HFFc6 (cell line): ENCODE results near the gene USP10. TPM values are rescaled to one million over a fixed set of nuclear protein-coding genes. Genes with fewer than 3 reads are reported as not detected.

Experiments
- DNase-seq: peaks from one replicate; pipeline ENCODE4 v3.0.0-alpha.2; 2018
- H3K27ac Mint-ChIP-seq: 2 replicates; pipeline ENCODE4 v1.8.0; 2020; ENCODE audit warnings: mild to moderate bottlenecking, mixed read lengths
- H3K27me3 Mint-ChIP-seq: 2 replicates; pipeline ENCODE4 v1.8.0; 2021; ENCODE audit warnings: mild to moderate bottlenecking, moderate library complexity, mixed read lengths; ENCODE audit not compliant: insufficient read depth
- H3K36me3 Mint-ChIP-seq: 2 replicates; pipeline ENCODE4 v1.8.0; 2021; ENCODE audit warnings: low read depth, mixed read lengths
- H3K4me1 Mint-ChIP-seq: 2 replicates; pipeline ENCODE4 v1.8.0; 2020; ENCODE audit warnings: low read depth, mixed read lengths
- H3K4me3 Mint-ChIP-seq: 2 replicates; pipeline ENCODE4 v1.8.0; 2020; ENCODE audit warnings: mild to moderate bottlenecking, moderate library complexity, mixed read lengths
- H3K9me3 Mint-ChIP-seq: 2 replicates; pipeline ENCODE4 v1.8.0; 2020; ENCODE audit warnings: mild to moderate bottlenecking, mixed read lengths
- CTCF ChIP-seq: fragments of 200-600 bp; sonication (generic); IDR thresholded peaks from 2 replicates; pipeline ENCODE4 v1.5.0; 2021; ENCODE audit warnings: antibody characterized with exemption, mild to moderate bottlenecking
- total RNA-seq, 6 experiments: library from RNA; stranded (reverse); fragmentation: NEBNext Ultra II Directional; extraction: Animal tissue kit (Norgen Biotek cat#: 25700); gene quantifications; 2 replicates in 1 of 6; 3 replicates in 5 of 6; pipeline ENCODE4 v1.2.3, GENCODE V29; 2021

Gene USP10
- total RNA-seq, 6 experiments from 2014 or later: 83.2 to 106 (median 92.3) TPM

- H3K9me3 Mint-ChIP-seq: no peaks in the 10 kb centered on the region
- H3K27ac Mint-ChIP-seq: no peak overlapping the region
- peaks cover under 1% of the 10 kb centered on the region; the same call in 1 of the 2 replicates for H3K4me1 Mint-ChIP-seq
- H3K4me3 Mint-ChIP-seq: no peak overlapping the region
- peaks cover 4% of the 10 kb centered on the region for H3K27me3 Mint-ChIP-seq
- DNase-seq: no peak
- TF ChIP-seq CTCF: no peak
- peaks cover 18% of the 10 kb centered on the region for H3K36me3 Mint-ChIP-seq
Observed at GRCh38 chr16:84656649-84657048, 43.2 kb upstream of the USP10 start.

DNA sequence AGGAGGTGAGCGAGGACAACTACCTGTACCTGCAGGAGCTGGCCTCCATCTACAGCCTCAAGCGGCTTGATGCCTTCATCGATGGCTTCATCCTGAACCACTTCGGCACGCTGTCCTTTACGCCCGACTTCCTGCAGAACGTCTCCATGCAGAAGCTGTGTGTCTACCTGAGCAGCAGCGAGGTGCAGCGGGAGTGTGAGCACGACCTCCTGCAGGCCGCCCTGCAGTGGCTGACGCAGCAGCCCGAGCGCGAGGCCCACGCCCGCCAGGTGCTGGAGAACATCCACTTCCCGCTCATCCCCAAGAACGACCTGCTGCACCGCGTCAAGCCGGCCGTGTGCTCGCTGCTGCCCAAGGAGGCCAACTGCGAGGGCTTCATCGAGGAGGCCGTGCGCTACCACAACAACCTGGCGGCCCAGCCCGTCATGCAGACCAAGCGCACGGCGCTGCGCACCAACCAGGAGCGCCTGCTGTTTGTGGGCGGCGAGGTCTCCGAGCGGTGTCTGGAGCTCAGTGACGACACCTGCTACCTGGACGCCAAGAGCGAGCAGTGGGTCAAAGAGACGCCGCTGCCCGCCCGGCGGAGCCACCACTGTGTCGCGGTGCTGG is 42.5 kb upstream of the USP10 start:
- Mint-ChIP-seq H3K4me1 (no peaks in the 10 kb centered on the region), H3K4me3 (no peak overlapping the region), H3K27me3 (peaks cover 4% of the 10 kb centered on the region), H3K27ac (no peak overlapping the region), H3K36me3 (peaks cover 18% of the 10 kb centered on the region), H3K9me3 (no peaks in the 10 kb centered on the region)
- no peak for TF ChIP-seq CTCF
- no peak for DNase-seq

DNA sequence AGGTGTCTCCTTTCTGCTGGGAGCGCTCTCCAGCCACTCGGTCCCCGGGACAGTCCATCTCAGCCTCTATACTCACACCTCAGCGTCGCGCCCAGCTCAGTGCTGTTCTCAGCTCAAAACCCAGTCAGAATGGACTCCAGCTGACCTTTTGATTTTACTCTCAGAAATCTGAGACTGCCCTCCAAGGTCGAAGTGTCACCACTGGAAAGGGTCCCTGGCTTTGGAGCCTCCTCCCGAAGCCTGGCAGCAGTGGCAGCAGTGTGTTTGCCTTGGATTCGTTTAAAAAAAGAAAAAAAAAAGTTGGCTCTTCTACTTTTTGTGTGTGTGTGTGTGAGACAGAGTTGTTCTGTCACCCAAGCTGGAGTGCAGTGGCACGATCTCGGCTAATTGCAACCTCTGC is 41.1 kb upstream of the USP10 start:
- Mint-ChIP-seq H3K27ac (no peak overlapping the region), H3K4me1 (no peaks in the 10 kb centered on the region), H3K4me3 (no peak overlapping the region), H3K27me3 (peaks cover 4% of the 10 kb centered on the region), H3K36me3 (peaks cover 28% of the 10 kb centered on the region), H3K9me3 (no peaks in the 10 kb centered on the region)
- TF ChIP-seq CTCF: no peak
- no peak for DNase-seq

DNA sequence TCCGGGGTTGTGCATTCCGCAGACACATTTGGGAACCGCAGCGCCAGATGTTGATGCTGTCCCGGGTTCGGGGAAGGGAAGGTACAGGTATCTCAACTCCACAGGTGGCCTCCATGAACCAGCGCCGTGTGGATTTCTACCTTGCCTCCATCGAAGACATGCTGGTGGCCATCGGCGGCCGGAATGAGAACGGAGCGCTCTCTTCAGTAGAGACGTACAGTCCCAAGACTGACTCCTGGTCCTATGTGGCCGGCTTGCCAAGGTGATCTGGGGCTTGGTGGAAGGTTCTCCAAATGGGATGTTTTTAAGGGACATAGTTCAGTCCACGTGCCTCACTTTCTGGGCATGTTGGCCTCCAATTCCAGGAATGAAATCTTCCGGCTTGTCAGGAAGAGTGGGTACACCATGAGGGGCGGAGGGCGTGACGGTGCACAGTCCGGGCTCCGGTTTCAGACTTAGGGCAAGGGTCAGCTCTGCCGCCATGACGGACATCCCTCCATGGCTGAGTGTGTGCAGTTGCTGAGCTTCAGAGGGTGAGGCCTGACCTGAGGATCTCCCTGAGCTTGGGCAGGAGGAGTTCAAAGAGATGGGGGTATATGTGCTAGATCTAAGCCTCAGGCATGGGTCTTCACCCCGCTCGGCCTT is 40.0 kb upstream of the USP10 start:
- peaks cover 33% of the 10 kb centered on the region for H3K36me3 Mint-ChIP-seq
- no peak overlapping the region for H3K27ac Mint-ChIP-seq

GRCh38 chr16:84660973-84661372 is 38.8 kb upstream of the USP10 start:
- no peak overlapping the region for H3K4me3 Mint-ChIP-seq
- DNase-seq: no peak
- no peaks in the 10 kb centered on the region for H3K9me3 Mint-ChIP-seq
- TF ChIP-seq CTCF: no peak
- H3K4me1 Mint-ChIP-seq: no peaks in the 10 kb centered on the region
- peaks cover 27% of the 10 kb centered on the region for H3K36me3 Mint-ChIP-seq
- no peak overlapping the region for H3K27ac Mint-ChIP-seq
- peaks cover 2% of the 10 kb centered on the region for H3K27me3 Mint-ChIP-seq

More for the DNA sequence above, 40.0 kb upstream of the USP10 start:
- H3K4me1 Mint-ChIP-seq: no peaks in the 10 kb centered on the region
- DNase-seq: no peak
- peaks cover 2% of the 10 kb centered on the region for H3K27me3 Mint-ChIP-seq
- H3K4me3 Mint-ChIP-seq: no peak overlapping the region
- no peaks in the 10 kb centered on the region for H3K9me3 Mint-ChIP-seq
- no peak for TF ChIP-seq CTCF
